AG04450 (cell line): ENCODE data around the gene TRABD. TPM values are rescaled to one million over a fixed set of nuclear protein-coding genes. Genes with fewer than 3 reads are reported as not detected.

Experiments
- CTCF ChIA-PET: fragments of 300-600, 350-600 bp; formaldehyde crosslinking; extraction: SDS; loops from one replicate; lab custom pipeline; 2022; ENCODE audit warnings: antibody characterized with exemption, inconsistent platforms; lab: Charles Lee
- POLR2A ChIA-PET: fragments of 350-600 bp; formaldehyde crosslinking; extraction: SDS; loops from one replicate; lab custom pipeline; 2021; ENCODE audit warnings: antibody characterized with exemption, inconsistent platforms; lab: Yijun Ruan, JAX
- DNase-seq: peaks from one replicate; pipeline ENCODE4 v3.0.0-alpha.2; 2011; ENCODE audit warnings: low read depth, low spot score
- H3K27ac ChIP-seq: one replicate; pipeline ENCODE4 v1.5.1; 2012; ENCODE audit warnings: low read depth, low read length, control low read depth
- H3K27me3 ChIP-seq: one replicate; pipeline ENCODE4 v1.6.0; 2012; ENCODE audit warnings: low read length; ENCODE audit not compliant: control insufficient read depth, insufficient read depth
- H3K4me3 ChIP-seq: 2 replicates; pipeline ENCODE4 v1.5.1; 2011; ENCODE audit warnings: mild to moderate bottlenecking, low read depth, low read length, control low read depth
- H3K9me3 ChIP-seq: 2 replicates; pipeline ENCODE4 v1.5.1; 2012; ENCODE audit warnings: low read length; ENCODE audit not compliant: control insufficient read depth, insufficient read depth
- CTCF ChIP-seq: IDR thresholded peaks from 2 replicates; pipeline ENCODE4 v1.5.1; 2011; ENCODE audit warnings: low read depth, low read length, control low read depth, inconsistent platforms
- polyA plus RNA-seq: library from polyadenylated mRNA; depleted of rRNA; stranded (reverse); fragments of >200 nt; gene quantifications from 2 replicates; pipeline ENCODE4 v1.2.3, GENCODE V29; 2011

The TRABD gene
- polyA plus RNA-seq, 1 experiment = 8.7 TPM

DNA sequence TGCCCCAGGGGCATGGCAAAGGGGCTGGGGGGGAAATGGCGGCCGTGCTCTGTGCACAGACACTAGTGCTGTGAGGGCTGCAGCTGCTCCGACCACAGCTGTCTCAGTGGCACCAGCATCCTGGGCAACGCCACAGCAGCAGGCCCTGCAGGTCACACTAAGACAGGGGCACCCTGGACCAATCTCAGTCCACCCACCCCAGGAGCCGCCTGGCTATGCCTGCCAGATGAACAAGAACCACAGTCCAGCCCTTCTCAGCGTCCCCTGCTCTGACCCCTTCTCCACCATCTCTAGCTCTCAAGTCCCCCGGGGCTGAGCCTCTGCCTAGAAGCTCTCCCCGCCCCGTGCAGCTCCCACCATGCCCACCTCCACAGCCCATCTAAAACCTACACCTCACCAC, 42.7 kb downstream of the TRABD start:
- Histone ChIP-seq H3K27me3 (no peaks in the 10 kb centered on the region), H3K9me3 (no peaks in the 10 kb centered on the region; the same call in 1 of the 2 replicates), H3K27ac (no peak overlapping the region), H3K4me3 (no peak overlapping the region)
- no peak for TF ChIP-seq CTCF
- POLR2A ChIA-PET = no interaction called here
- CTCF ChIA-PET = no interaction called here
- DNase-seq = no peak

GRCh38 chr22:50229370-50229769, 43.7 kb downstream of the TRABD start:
- ChIA-PET CTCF (interaction anchor here (0.6 to 1.4 kb wide), 3 partner anchors 12 to 130 kb away, joined by 3 to 9 read pairs (median 4); no protein-coding TSS in a partner anchor), POLR2A (no interaction called here)

DNA sequence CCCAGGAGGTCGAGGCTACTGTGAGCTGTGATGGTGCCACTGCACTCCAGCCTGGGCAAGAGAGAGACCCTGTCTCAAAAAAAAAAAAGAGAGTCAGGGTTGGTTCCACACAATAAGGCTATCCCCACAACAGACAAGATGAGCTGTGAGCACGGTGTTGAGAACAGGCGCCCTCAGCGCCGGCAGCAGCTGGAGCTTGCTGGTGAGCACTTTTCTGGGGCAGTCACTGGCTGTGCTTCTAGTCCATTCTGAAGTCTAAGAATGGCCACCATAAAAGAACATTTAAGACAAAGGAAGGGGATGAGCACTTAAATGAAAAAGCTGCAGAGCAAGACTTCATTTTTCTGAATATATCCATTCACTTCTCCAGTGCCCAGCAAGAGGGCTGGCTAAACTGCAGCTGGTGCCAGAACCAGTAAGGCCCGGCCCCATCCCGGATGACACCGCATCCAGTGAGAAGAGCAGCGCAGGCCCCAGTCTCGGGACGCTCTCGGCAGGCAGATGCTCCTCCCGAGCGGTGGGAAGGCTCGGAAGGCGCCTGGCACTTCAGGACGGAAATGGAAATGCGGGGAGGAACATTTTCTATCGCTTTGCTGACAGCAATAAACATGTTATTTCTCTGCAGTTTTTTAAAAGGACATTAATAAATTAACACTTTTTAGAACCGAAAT, 46.9 kb downstream of the TRABD start:
- no peak for DNase-seq
- ChIA-PET POLR2A (interaction anchor here (0.7 kb wide), 2 partner anchors 159 to 182 kb away, joined by 3 to 4 read pairs; no protein-coding TSS in a partner anchor), CTCF (no interaction called here)
- Histone ChIP-seq H3K9me3 (peaks cover 11% of the 10 kb centered on the region; the same call in 1 of the 2 replicates), H3K27me3 (no peaks in the 10 kb centered on the region), H3K4me3 (no peak overlapping the region), H3K27ac (no peak overlapping the region)
- no peak for TF ChIP-seq CTCF

More at GRCh38 chr22:50229370-50229769, 43.7 kb downstream of the TRABD start:
- H3K27me3 ChIP-seq = no peaks in the 10 kb centered on the region
- no peak for TF ChIP-seq CTCF
- no peak overlapping the region for H3K4me3 ChIP-seq
- DNase-seq = no peak
- peaks cover 1% of the 10 kb centered on the region; the same call in 1 of the 2 replicates for H3K9me3 ChIP-seq
- H3K27ac ChIP-seq = no peak overlapping the region

GRCh38 chr22:50233223-50233622, 47.5 kb downstream of the TRABD start:
- ChIA-PET CTCF (no interaction called here), POLR2A (no interaction called here)
- no peak for TF ChIP-seq CTCF
- Histone ChIP-seq H3K27ac (no peak overlapping the region), H3K4me3 (no peak overlapping the region), H3K9me3 (peaks cover 11% of the 10 kb centered on the region; the same call in 1 of the 2 replicates), H3K27me3 (no peaks in the 10 kb centered on the region)
- DNase-seq = no peak

- Histone ChIP-seq H3K27ac (no peak overlapping the region), H3K27me3 (no peaks in the 10 kb centered on the region), H3K9me3 (peaks cover 11% of the 10 kb centered on the region; the same call in 1 of the 2 replicates), H3K4me3 (no peak overlapping the region)
- POLR2A ChIA-PET = interaction anchor here (1.0 kb wide), 1 partner anchor 15 kb away, joined by 3 read pairs; the partner anchor contains the start of gene HDAC10
- CTCF ChIA-PET = interaction anchor here (1.4 to 2.6 kb wide), 3 partner anchors 15 to 130 kb away, joined by 3 to 6 read pairs (median 3); no protein-coding TSS in a partner anchor
- no peak for DNase-seq
- TF ChIP-seq CTCF = peak; percentile 58
These were observed 51.2 kb downstream of the TRABD start for GRCh38 chr22:50236731-50237409.
